Spleen (tissue), 13 donors: ENCODE results near the gene KRTAP5-1. TPM values are rescaled to one million over a fixed set of nuclear protein-coding genes. Genes with fewer than 3 reads are reported as not detected.
"Not testable (repeated sequence)": the region's sequence is repeated elsewhere in the genome, so short reads cannot be mapped to it uniquely, and the experiment has no call there.

ENCODE experiments used
- DNase-seq: peaks from one replicate; pipeline ENCODE4 v3.0.0-alpha.2; 2020
- H3K27ac ChIP-seq, 8 donors: fragments of 200-600 bp; sonication (generic) in 7 of 8; 1 replicate in 4 of 8; 2 replicates in 4 of 8; pipeline versions ENCODE4 v1.5.0 to v1.8.0; 2016 to 2021; ENCODE audit warnings: inconsistent platforms in 4 of 8, mild to moderate bottlenecking in 4 of 8, moderate library complexity in 1 of 8
- H3K27me3 ChIP-seq, 7 donors: fragments of 200-600 bp; sonication (generic) in 6 of 7; replicated peaks in 1 of 7; 1 replicate in 4 of 7; 2 replicates in 3 of 7; pipeline versions ENCODE4 v1.5.0 to v1.8.0; 2016 to 2021; ENCODE audit warnings: inconsistent platforms in 3 of 7, mild to moderate bottlenecking in 1 of 7
- H3K36me3 ChIP-seq, 6 donors: fragments of 200-600 bp; sonication (generic) in 5 of 6; 1 replicate in 4 of 6; 2 replicates in 2 of 6; pipeline versions ENCODE4 v1.5.0 to v1.8.0; 2016 to 2021; ENCODE audit warnings: inconsistent platforms in 2 of 6
- H3K4me1 ChIP-seq, 6 donors: fragments of 200-600 bp; sonication (generic) in 5 of 6; 1 replicate in 3 of 6; 2 replicates in 3 of 6; pipeline versions ENCODE4 v1.5.0 to v1.8.0; 2016 to 2021; ENCODE audit warnings: inconsistent platforms in 3 of 6
- H3K4me3 ChIP-seq, 8 donors: fragments of 200-600 bp; sonication (generic) in 7 of 8; 1 replicate in 4 of 8; 2 replicates in 4 of 8; pipeline versions ENCODE4 v1.5.0 to v1.8.0; 2016 to 2021; ENCODE audit warnings: inconsistent platforms in 4 of 8, mild to moderate bottlenecking in 4 of 8, moderate library complexity in 2 of 8
- H3K9me3 ChIP-seq, 8 donors: fragments of 200-600 bp; sonication (generic) in 7 of 8; 1 replicate in 4 of 8; 2 replicates in 4 of 8; pipeline versions ENCODE4 v1.5.0 to v1.8.0; 2016 to 2021; ENCODE audit warnings: inconsistent platforms in 4 of 8
- POLR2A ChIP-seq, 3 donors: fragments of 450-650 bp; IDR thresholded peaks; one replicate each; pipeline ENCODE4 v1.5.1; 2017; ENCODE audit warnings: antibody characterized with exemption in 3 of 3, mild to moderate bottlenecking in 1 of 3
- POLR2AphosphoS5 ChIP-seq, 3 donors: sonication (generic); formaldehyde crosslinking; IDR thresholded peaks; one replicate each; pipeline ENCODE4 v1.5.1; 2017; ENCODE audit warnings: antibody characterized with exemption in 3 of 3
- whole genome bisulfite sequencing, 5 donors: extraction: QIAGEN DNeasy Blood & Tissue Kit in 3 of 5; methylation state at CpG; one replicate each; pipeline versions ENCODE4 v1.1.5 to v1.1.7; 2013 to 2018; 5-methylcytosine and 5-hydroxymethylcytosine counted together
- intact Hi-C: fragments of 100-400 bp; cut with DNase I; formaldehyde crosslinking; loops from one replicate; pipeline ENCODE4 v1.15.0; 2023; ENCODE audit warnings: low total_unique reads
- long read RNA-seq, 2 donors: transcript quantifications; one replicate each; lab custom pipeline, GENCODE V29; 2026
- polyA plus RNA-seq, 3 donors: library from polyadenylated mRNA; stranded (reverse); fragments of 200-250 nt; gene quantifications; one replicate each; pipeline ENCODE4 v1.2.1, GENCODE V29; 2013
- total RNA-seq, 7 donors: library from RNA; depleted of rRNA in 3 of 7; stranded (reverse); fragments of >200 nt in 3 of 7; fragmentation: NEBNext Ultra II Directional in 4 of 7; extraction: Animal tissue kit (Norgen Biotek cat#: 25700) in 4 of 7; gene quantifications; one replicate each; pipeline versions ENCODE4 v1.1.0 to v1.2.1, GENCODE V29; 2016 to 2021
- TF ChIP-seq, protein P1 (sequence below), 11 experiments: fragments of 200-600 bp in 7 of 11; fragments of 450-650 bp in 4 of 11; sonication (generic) in 4 of 11; IDR thresholded peaks in 8 of 11; conservative IDR thresholded peaks in 3 of 11; 1 replicate in 7 of 11; 2 replicates in 4 of 11; pipeline versions ENCODE4 v1.4.0 to v1.8.0; 2016 to 2021; ENCODE audit warnings: antibody characterized with exemption in 11 of 11, inconsistent platforms in 4 of 11, mild to moderate bottlenecking in 1 of 11
- donor health status: healthy with polysubstance abuse.
- donor health status: DM: no; HTN: no; CAD: no; lungs with moderate emphysema.
- donor health status: DM: no; HTN: no; CAD: no.
- donor health status: Bipolar disorder and iron deficiency.
- donor health status: healthy.
- donor health status: DM: no; HTN: no; CAD: no.
- donor health status: DM: yes; HTN: yes; CAD: no.

KRTAP5-1 gene, protein sequence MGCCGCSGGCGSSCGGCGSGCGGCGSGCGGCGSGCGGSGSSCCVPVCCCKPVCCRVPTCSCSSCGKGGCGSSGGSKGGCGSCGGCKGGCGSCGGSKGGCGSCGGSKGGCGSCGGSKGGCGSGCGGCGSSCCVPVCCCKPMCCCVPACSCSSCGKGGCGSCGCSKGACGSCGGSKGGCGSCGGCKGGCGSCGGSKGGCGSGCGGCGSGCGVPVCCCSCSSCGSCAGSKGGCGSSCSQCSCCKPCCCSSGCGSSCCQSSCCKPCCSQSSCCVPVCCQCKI
- total RNA-seq (not detected), polyA plus RNA-seq (not detected)
- long read RNA-seq, donor 1, result 0 reads
- long read RNA-seq, donor 2, result 0 reads

GRCh38 chr11:1584661-1585370, at the start of gene KRTAP5-1:
Gene KRTAP5-1, minus strand, starts transcription at chr11:1585283. Its CDS starts 34 bp downstream, at chr11:1585249.
- intact Hi-C loops, H3K36me3 ChIP-seq, H3K9me3 ChIP-seq, H3K27ac ChIP-seq, H3K4me3 ChIP-seq: not testable (repeated sequence)
- Histone ChIP-seq H3K4me1 (peaks cover 3 to 18% (median 9%) of the 10 kb centered on the region in 6 donors), H3K27me3 (peaks cover 0 to 61% (median 4%) of the 10 kb centered on the region in 7 donors)
- DNase-seq, result peak; percentile 42
- WGBS, 5 donors, result 18 to 38% (median 27%) methylated on average over 5 to 9 of the region's 9 CpGs; no CpG with 5 or more reads in 1 of the 5 donors

DNA sequence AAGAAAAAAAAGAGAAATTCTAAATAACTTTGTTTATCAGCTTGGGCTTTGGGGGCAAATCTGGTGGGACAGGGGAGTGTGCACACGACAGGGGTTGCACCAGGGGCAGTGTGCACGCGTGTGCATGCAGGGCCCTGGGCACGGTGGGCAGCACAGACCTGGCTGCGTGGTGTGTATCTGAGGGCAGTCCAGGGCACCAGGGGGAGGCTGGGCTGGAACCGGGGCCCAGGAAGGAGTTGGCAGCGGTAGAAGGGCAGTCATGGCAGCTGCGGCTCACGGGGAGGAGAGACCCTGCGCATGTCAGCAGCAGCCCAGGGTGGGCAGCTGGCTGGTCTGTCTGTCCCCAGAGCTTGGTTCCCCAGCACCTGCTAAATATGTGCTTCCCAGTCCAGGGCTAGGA, 48.8 kb upstream of the KRTAP5-1 start:
- H3K4me3 ChIP-seq, result no peak overlapping the region
- TF ChIP-seq POLR2AphosphoS5 (IDR thresholded peaks at IDR 0.05), result no peak
- TF ChIP-seq POLR2A (IDR thresholded peaks at IDR 0.05), result no peak
- TF ChIP-seq, protein P1, sequence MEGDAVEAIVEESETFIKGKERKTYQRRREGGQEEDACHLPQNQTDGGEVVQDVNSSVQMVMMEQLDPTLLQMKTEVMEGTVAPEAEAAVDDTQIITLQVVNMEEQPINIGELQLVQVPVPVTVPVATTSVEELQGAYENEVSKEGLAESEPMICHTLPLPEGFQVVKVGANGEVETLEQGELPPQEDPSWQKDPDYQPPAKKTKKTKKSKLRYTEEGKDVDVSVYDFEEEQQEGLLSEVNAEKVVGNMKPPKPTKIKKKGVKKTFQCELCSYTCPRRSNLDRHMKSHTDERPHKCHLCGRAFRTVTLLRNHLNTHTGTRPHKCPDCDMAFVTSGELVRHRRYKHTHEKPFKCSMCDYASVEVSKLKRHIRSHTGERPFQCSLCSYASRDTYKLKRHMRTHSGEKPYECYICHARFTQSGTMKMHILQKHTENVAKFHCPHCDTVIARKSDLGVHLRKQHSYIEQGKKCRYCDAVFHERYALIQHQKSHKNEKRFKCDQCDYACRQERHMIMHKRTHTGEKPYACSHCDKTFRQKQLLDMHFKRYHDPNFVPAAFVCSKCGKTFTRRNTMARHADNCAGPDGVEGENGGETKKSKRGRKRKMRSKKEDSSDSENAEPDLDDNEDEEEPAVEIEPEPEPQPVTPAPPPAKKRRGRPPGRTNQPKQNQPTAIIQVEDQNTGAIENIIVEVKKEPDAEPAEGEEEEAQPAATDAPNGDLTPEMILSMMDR (IDR thresholded peaks at IDR 0.05 in 8 of 11, conservative IDR thresholded peaks at IDR 0.05 in 3 of 11), result no peak
- H3K36me3 ChIP-seq, result no peaks in the 10 kb centered on the region
- intact Hi-C loops, result no loop called here
- 84 to 92% (median 88%) methylated on average over 10 of the region's 10 CpGs for WGBS, 5 donors
- no peak overlapping the region for H3K27ac ChIP-seq
- peaks cover 0 to 78% (median 11%) of the 10 kb centered on the region in 7 donors for H3K27me3 ChIP-seq
- H3K9me3 ChIP-seq, result no peaks in the 10 kb centered on the region
- DNase-seq, result no peak
- peaks cover 0 to 14% (median 6%) of the 10 kb centered on the region in 6 donors for H3K4me1 ChIP-seq

GRCh38 chr11:1632053-1632714, 47.1 kb upstream of the KRTAP5-1 start:
- intact Hi-C loops, result no loop called here
- TF ChIP-seq, protein P1 (IDR thresholded peaks at IDR 0.05 in 8 of 11, conservative IDR thresholded peaks at IDR 0.05 in 3 of 11), result no peak
- no peak for TF ChIP-seq POLR2A (IDR thresholded peaks at IDR 0.05)
- TF ChIP-seq POLR2AphosphoS5 (IDR thresholded peaks at IDR 0.05), result no peak
- 29 to 59% (median 51%) methylated on average over 5 to 11 of the region's 11 CpGs for WGBS, 5 donors
- H3K27me3 ChIP-seq, result peaks cover 0 to 84% (median 15%) of the 10 kb centered on the region in 7 donors
- no peaks in the 10 kb centered on the region for H3K36me3 ChIP-seq
- H3K27ac ChIP-seq, result no peak overlapping the region
- peaks cover 0 to 18% (median 9%) of the 10 kb centered on the region in 6 donors for H3K4me1 ChIP-seq
- no peaks in the 10 kb centered on the region for H3K9me3 ChIP-seq
- DNase-seq, result no peak
- H3K4me3 ChIP-seq, result no peak overlapping the region

- peaks cover 0 to 18% (median 9%) of the 10 kb centered on the region in 6 donors for H3K4me1 ChIP-seq
- no peaks in the 10 kb centered on the region for H3K9me3 ChIP-seq
- WGBS, 5 donors, result 78 to 89% (median 81%) methylated on average over 9 to 13 of the region's 13 CpGs
- DNase-seq, result no peak
- TF ChIP-seq, protein P1 (IDR thresholded peaks at IDR 0.05 in 8 of 11, conservative IDR thresholded peaks at IDR 0.05 in 3 of 11), result no peak
- no peak overlapping the region for H3K4me3 ChIP-seq
- H3K27ac ChIP-seq, result no peak overlapping the region
- H3K36me3 ChIP-seq, result no peaks in the 10 kb centered on the region
- peaks cover 0 to 74% (median 15%) of the 10 kb centered on the region in 7 donors for H3K27me3 ChIP-seq
- intact Hi-C loops, result no loop called here
These were observed 46.0 kb upstream of the KRTAP5-1 start for GRCh38 chr11:1631066-1631568.
